Liver (tissue), 9 donors: ENCODE results near the gene SHB. TPM values are rescaled to one million over a fixed set of nuclear protein-coding genes. Genes with fewer than 3 reads are reported as not detected.

Experiments
- DNase-seq: peaks from one replicate; pipeline ENCODE4 v3.0.0-alpha.2; 2017; ENCODE audit warnings: low spot score
- H3K27ac ChIP-seq, 2 donors: one replicate each; pipeline ENCODE4 v1.7.0; 2013; ENCODE audit warnings: inconsistent platforms in 2 of 2, low read length in 2 of 2, control low read depth in 1 of 2, low read depth in 1 of 2, mild to moderate bottlenecking in 1 of 2
- H3K27me3 ChIP-seq, 4 donors: one replicate each; pipeline versions ENCODE4 v1.6.1 to v1.7.0; 2013; ENCODE audit warnings: low read length in 3 of 4, inconsistent platforms in 1 of 4, mild to moderate bottlenecking in 1 of 4, moderate library complexity in 1 of 4; ENCODE audit not compliant: control insufficient read depth in 4 of 4, insufficient read depth in 4 of 4
- H3K36me3 ChIP-seq, 4 donors: one replicate each; pipeline versions ENCODE4 v1.6.1 to v1.7.0; 2013; ENCODE audit warnings: low read length in 3 of 4, mild to moderate bottlenecking in 3 of 4, low read depth in 1 of 4, moderate library complexity in 1 of 4; ENCODE audit not compliant: control insufficient read depth in 4 of 4, insufficient read depth in 3 of 4
- H3K4me1 ChIP-seq, 4 donors: one replicate each; pipeline versions ENCODE4 v1.6.1 to v1.7.0; 2013; ENCODE audit warnings: low read length in 3 of 4, mild to moderate bottlenecking in 3 of 4, moderate library complexity in 1 of 4; ENCODE audit not compliant: control insufficient read depth in 4 of 4, insufficient read depth in 4 of 4
- H3K4me3 ChIP-seq, 3 donors: one replicate each; pipeline versions ENCODE4 v1.6.1 to v1.7.0; 2013; ENCODE audit warnings: low read length in 3 of 3, control low read depth in 1 of 3, low read depth in 1 of 3, mild to moderate bottlenecking in 1 of 3
- H3K9ac ChIP-seq, 2 donors: one replicate each; pipeline ENCODE4 v1.7.0; 2013; ENCODE audit warnings: low read length in 2 of 2, mild to moderate bottlenecking in 2 of 2, moderate library complexity in 2 of 2, control low read depth in 1 of 2, low read depth in 1 of 2
- H3K9me3 ChIP-seq, 4 donors: one replicate each; pipeline versions ENCODE4 v1.6.1 to v1.7.0; 2013; ENCODE audit warnings: low read length in 3 of 4; ENCODE audit not compliant: control insufficient read depth in 4 of 4
- ATF3 ChIP-seq: IDR thresholded peaks from 2 replicates; pipeline ENCODE4 v1.6.1; 2016; ENCODE audit warnings: antibody characterized with exemption
- CTCF ChIP-seq: fragments of 150-350 bp; IDR thresholded peaks from 2 replicates; pipeline ENCODE4 v1.5.1; 2017; ENCODE audit warnings: improper control_type of control experiment, low read depth, low read length; ENCODE audit not compliant: missing input control
- EGR1 ChIP-seq, 2 donors: IDR thresholded peaks; 2 replicates each; pipeline ENCODE4 v1.6.1; 2016 to 2018; ENCODE audit warnings: antibody characterized with exemption in 2 of 2, low read depth in 2 of 2
- FOXA1 ChIP-seq: IDR thresholded peaks from 2 replicates; pipeline ENCODE4 v1.6.1; 2016; ENCODE audit warnings: antibody characterized with exemption
- FOXA2 ChIP-seq: IDR thresholded peaks from 2 replicates; pipeline ENCODE4 v1.6.1; 2016; ENCODE audit warnings: antibody characterized with exemption
- HNF4A ChIP-seq, 2 donors: conservative IDR thresholded peaks; 2 replicates each; pipeline ENCODE4 v1.6.1; 2016; ENCODE audit warnings: antibody characterized with exemption in 2 of 2, mild to moderate bottlenecking in 2 of 2
- HNF4G ChIP-seq: IDR thresholded peaks from 2 replicates; pipeline ENCODE4 v1.6.1; 2016; ENCODE audit warnings: antibody characterized with exemption
- JUND ChIP-seq, 2 donors: IDR thresholded peaks; 2 replicates each; pipeline ENCODE4 v1.6.1; 2016; ENCODE audit warnings: antibody characterized with exemption in 2 of 2
- MAX ChIP-seq: IDR thresholded peaks from 2 replicates; pipeline ENCODE4 v1.6.1; 2016; ENCODE audit warnings: antibody characterized with exemption
- NR2F2 ChIP-seq: IDR thresholded peaks from 2 replicates; pipeline ENCODE4 v1.6.1; 2016; ENCODE audit warnings: antibody characterized with exemption
- REST ChIP-seq: IDR thresholded peaks from 2 replicates; pipeline ENCODE4 v1.6.1; 2016; ENCODE audit warnings: antibody characterized with exemption, mild to moderate bottlenecking
- RXRA ChIP-seq, 2 donors: IDR thresholded peaks; 2 replicates each; pipeline ENCODE4 v1.6.1; 2017 to 2018; ENCODE audit warnings: antibody characterized with exemption in 2 of 2, mild to moderate bottlenecking in 1 of 2
- SP1 ChIP-seq: IDR thresholded peaks from 2 replicates; pipeline ENCODE4 v1.6.1; 2018; ENCODE audit warnings: antibody characterized with exemption, mild to moderate bottlenecking
- TAF1 ChIP-seq: conservative IDR thresholded peaks from 2 replicates; pipeline ENCODE4 v1.6.1; 2016; ENCODE audit warnings: antibody characterized with exemption, mild to moderate bottlenecking
- YY1 ChIP-seq: IDR thresholded peaks from 2 replicates; pipeline ENCODE4 v1.6.1; 2016; ENCODE audit warnings: antibody characterized with exemption, mild to moderate bottlenecking
- WGBS: extraction: QIAGEN DNeasy Blood & Tissue Kit; methylation state at CpG from one replicate; pipeline ENCODE4 v1.1.7; 2013; 5-methylcytosine and 5-hydroxymethylcytosine counted together
- polyA plus RNA-seq, 2 donors: library from polyadenylated mRNA; stranded (reverse) in 1 of 2; unstranded in 1 of 2; fragments of 200-250 nt in 1 of 2; fragments of >200 nt in 1 of 2; fragmentation: Nextera tagmentation in 1 of 2; extraction: Ambion mirVana in 1 of 2; gene quantifications; one replicate each; pipeline versions ENCODE4 v1.2.1 to v1.2.3, GENCODE V29; 2013 to 2015
- total RNA-seq, 2 donors: library from RNA; depleted of rRNA; stranded (reverse); fragments of >200 nt; gene quantifications; one replicate each; pipeline ENCODE4 v1.2.3, GENCODE V29; 2014
- donor health status: healthy.
- donor health status: healthy.
- donor health status: healthy.
- donor health status: healthy.
- donor health status: healthy.

The SHB gene
- total and polyA plus RNA-seq, 4 donors, result 3.4 to 17.3 (median 7.0) TPM

GRCh38 chr9:37958154-37958553 lies 110.9 kb downstream of the SHB start:
- H3K36me3 ChIP-seq, result peaks cover 3 to 34% (median 15%) of the 10 kb centered on the region in 4 donors
- no peak overlapping the region for H3K4me3 ChIP-seq
- H3K27ac ChIP-seq, result no peak overlapping the region
- no peak overlapping the region for H3K9ac ChIP-seq
- no peak for DNase-seq
- WGBS, result 93% methylated on average over 9 of the region's 9 CpGs
- H3K4me1 ChIP-seq, result no peaks in the 10 kb centered on the region
- no peaks in the 10 kb centered on the region for H3K27me3 ChIP-seq
- no peaks in the 10 kb centered on the region for H3K9me3 ChIP-seq
- no peak for TF ChIP-seq REST
- no peak for TF ChIP-seq FOXA1
- TF ChIP-seq ATF3, result no peak
- TF ChIP-seq HNF4G, result no peak
- TF ChIP-seq FOXA2, result no peak
- TF ChIP-seq SP1, result no peak
- no peak for TF ChIP-seq NR2F2
- TF ChIP-seq CTCF, result no peak
- TF ChIP-seq YY1, result no peak
- no peak for TF ChIP-seq HNF4A (conservative IDR thresholded peaks at IDR 0.05)

GRCh38 chr9:37957664-37957953 lies 111.4 kb downstream of the SHB start:
- WGBS, result 93% methylated on average over 2 of the region's 2 CpGs
- TF ChIP-seq TAF1 (no peak), MAX (no peak), REST (no peak), RXRA (IDR thresholded peaks at IDR 0.05) (no peak), JUND (IDR thresholded peaks at IDR 0.05) (no peak), EGR1 (IDR thresholded peaks at IDR 0.05; ENCODE audit: low read depth in 2 of 2) (no peak), SP1 (no peak), FOXA2 (no peak)
- peaks cover 3 to 39% (median 17%) of the 10 kb centered on the region in 4 donors for H3K36me3 ChIP-seq

More at GRCh38 chr9:37957664-37957953, 111.4 kb downstream of the SHB start:
- no peak for DNase-seq
- Histone ChIP-seq H3K27me3 (no peaks in the 10 kb centered on the region), H3K4me1 (no peaks in the 10 kb centered on the region), H3K27ac (no peak overlapping the region), H3K9me3 (no peaks in the 10 kb centered on the region), H3K4me3 (no peak overlapping the region), H3K9ac (no peak overlapping the region)
